Measurements from ENCODE around the gene FIGNL2. TPM values are rescaled to one million over a fixed set of nuclear protein-coding genes. Genes with fewer than 3 reads are reported as not detected.
"Not testable (repeated sequence)": the region's sequence is repeated elsewhere in the genome, so short reads cannot be mapped to it uniquely, and the experiment has no call there.

The FIGNL2 gene
- polyA plus RNA-seq, 5 donors = 1.2 to 2.6 (median 1.8) TPM

DNA sequence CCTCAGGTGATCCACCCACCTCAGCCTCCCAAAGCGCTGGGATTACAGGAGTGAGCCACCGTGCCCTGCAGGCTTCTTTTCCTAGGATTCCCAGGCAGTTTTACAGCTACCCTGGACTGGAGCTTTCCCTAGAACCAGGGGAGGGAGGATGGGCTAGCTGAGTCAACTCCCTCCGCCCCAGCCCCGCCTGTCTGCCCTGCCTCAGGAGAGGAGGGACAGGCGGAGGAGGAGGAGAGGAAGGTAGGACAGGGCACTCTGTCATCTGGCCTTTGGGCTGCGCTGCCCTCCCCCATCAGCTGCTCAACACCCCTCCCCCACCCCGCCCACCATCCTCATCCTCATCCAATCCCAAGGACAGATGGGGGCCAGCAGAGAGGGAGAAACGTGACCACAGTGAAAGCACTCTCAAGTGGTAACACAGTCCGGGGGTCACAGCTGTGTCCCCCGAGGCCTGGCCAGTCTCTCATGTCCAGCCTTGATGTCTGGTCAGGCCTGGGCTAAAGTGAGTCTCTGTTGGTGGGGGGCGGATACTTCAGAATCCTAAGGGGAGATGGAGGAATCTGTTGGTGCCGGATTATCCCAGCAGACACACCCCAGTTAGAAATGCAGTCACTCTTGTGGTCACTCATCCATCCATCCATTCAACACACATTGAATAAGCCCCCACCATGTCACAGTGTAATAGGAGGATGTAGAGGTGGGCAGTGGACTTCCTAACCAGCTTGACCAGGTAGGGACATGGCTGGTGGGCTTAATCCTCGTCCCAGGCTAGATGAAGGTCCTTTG lies 12.3 kb downstream of the FIGNL2 start:
- DNase-seq = no peak

GRCh38 chr12:51834411-51834810 lies 14.1 kb downstream of the FIGNL2 start:
- no peak for DNase-seq

DNA sequence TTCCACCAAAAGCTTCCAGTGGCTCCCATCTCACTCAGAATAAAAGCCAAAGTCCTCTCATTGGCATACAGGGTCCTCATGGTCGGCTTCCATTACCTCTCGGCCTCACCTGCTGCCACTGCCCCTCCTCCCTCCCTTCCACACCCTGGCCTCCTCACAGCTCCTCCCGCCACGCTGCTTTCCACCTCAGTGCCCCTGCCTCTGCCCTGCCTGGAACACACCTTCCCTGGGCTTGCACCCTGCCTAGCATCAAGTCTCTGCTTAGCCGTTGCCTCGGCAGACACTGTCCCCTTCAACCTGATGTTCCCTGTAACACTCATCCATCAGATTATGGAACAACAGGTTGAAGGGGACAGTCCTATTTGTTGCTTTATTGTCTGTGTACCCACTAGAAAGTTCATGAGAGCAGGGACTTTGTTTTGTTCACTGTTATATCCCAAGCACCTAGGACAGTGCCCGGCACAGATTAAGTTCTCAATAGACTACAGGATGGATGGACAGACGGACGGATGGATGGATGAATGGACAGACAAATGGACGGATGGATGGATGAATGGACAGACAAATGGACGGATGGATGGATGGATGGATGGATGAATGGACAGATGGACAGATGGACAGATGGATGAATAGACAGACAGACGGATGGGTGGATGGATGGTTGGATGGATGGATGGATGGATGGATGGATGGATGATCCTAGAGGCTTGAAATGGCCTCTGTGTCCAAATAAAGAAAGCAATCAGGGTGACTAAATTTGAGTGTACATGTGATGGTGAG lies 14.9 kb downstream of the FIGNL2 start:
- no peak for DNase-seq

DNA sequence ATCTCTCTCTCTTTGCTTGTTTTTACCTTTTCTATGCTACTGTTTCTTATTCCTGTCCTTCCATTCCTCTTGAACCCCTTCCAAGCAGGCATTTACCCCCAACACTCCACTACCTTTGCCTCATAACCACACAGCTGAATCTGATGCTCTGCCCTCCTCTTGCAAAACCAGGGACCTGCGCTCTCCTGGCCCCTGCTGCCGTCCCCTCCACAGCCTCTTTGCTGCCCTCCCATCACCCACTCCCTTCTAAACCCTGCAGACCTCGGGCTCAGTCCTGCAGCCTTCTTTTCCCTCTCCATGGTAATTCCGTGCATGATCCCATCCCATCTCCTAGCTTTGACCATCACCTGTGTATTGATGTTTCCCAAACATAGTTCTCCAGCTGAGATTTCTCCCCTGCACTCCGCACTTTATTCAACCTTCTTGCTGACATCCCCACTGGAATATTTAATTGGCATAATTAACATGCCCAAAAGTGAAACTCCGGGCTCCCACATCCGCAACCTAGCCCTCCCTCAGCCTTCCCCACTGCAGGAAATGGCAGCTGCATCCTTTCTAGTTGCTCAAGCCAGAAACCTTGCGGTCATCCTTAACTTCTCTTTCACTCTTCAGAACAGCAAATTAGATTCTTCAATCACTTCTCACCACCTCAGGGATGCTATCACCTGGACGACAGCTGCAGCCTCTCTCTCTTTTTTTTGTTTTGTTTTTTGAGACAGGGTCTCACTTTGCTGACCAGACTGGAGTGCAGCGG lies 16.0 kb downstream of the FIGNL2 start:
- no peak for DNase-seq

DNA sequence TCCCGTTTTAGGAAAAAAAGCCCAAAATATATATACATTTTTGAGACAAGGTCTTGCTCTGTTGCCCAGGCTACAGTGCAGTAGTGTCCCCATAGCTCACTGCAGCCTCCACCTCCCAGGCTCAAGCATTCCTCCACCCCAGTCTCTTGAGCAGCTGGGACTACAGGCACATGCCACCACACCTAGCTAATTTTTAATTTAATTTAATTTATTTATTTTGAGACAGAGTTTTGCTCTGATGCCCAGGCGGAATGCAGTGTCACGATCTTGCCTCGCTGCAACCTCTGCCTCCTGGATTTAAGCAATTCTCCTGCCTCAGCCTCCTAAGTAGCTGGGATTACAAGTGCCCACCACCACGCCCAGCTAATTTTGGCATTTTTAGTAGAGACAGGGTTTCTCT lies 16.7 kb downstream of the FIGNL2 start:
- DNase-seq = not testable (repeated sequence)

- DNase-seq = no peak
Measured at GRCh38 chr12:51829641-51830040, 18.9 kb downstream of the FIGNL2 start.

GRCh38 chr12:51829011-51829481 lies 19.5 kb downstream of the FIGNL2 start:
- no peak for DNase-seq

- DNase-seq = no peak
Measured at GRCh38 chr12:51827925-51828818, 20.3 kb downstream of the FIGNL2 start.

DNA sequence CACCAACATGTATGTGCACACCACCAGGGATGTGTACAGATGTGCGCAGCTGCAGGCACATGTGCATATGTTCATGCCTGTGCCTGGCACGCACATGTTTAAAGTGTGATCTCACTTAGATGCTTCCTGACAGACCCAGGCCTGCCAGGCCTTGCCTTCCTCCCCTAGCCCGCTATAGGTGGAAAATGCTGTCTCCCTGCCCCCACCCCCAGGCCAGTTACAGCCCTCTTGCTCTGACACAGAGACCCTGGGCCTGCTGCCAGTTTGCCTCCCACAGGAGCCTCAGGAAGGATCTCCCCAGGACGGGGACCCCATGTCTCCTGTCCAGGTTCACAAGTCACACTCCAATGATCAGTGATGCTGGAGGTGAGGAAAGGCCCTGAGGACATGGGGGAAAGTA lies 21.6 kb downstream of the FIGNL2 start:
- DNase-seq = no peak

DNA sequence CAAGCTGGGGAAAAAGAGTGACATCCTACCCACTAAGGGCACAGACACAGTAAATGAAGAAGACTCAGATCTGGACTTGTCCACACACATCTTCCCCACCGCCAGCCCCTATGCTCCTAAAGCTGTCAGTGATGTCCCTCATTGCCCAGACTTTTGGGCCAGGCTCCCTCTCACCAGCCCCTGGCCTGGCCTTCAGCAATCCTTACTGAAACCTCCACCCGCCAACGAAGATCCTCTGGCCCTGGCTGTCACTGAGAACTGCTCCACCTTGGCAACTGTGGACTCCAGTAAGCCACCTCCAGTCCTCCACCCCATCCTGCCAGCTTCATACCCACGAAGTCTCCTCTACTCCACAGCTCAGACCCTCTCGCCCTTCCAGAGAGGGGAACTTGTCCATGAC lies 23.3 kb downstream of the FIGNL2 start:
- DNase-seq = no peak

- DNase-seq = no peak
Measured at GRCh38 chr12:51823875-51824565, 24.5 kb downstream of the FIGNL2 start.

- DNase-seq = no peak
Measured at GRCh38 chr12:51822956-51823355, 25.6 kb downstream of the FIGNL2 start.

GRCh38 chr12:51822261-51822616 lies 26.3 kb downstream of the FIGNL2 start:
- no peak for DNase-seq

DNA sequence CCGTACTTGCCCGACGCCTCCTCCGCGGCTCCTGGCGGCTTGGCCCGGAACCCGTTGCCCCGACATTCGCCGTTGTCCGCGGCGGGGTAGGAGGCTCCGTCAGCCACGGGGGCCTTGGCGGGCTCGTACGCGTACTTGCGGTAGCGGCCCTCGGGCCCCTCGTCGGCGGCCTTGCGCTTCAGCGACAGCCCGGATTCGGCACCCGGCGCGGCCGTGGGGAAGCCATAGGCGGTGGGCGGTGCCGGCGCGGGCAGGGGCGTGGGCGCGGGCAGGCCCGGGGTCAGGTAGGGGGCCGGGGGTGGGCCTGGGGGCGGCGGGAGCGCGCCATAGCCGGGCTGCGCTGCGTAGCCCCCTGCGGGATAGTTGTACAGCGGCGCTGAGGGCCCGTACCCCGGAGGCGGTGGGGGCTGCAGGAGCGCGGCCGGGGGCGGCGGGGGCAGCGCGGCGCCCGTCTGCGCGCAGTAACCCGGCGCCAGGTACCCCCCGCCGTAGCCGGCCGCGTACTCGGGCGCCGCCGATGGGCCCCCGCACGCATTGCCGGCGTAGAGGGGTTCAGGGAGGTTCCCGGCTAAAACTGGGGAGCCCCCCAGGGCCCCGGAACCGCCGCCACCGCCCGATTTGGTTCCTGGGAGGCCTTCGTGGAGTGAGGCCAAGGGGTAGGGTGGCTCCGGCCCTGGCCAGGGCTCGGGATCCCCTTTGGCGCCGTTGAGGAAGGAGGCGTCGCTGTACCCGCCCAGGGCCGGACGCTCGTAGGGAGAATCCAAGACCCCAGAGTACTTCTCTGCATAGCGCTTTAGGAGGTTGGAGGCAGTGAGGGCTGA lies 26.9 kb downstream of the FIGNL2 start:
- DNase-seq = no peak

- peak; percentile 61 to 66 for DNase-seq
Measured at GRCh38 chr12:51820526-51821439, 27.7 kb downstream of the FIGNL2 start.

DNA sequence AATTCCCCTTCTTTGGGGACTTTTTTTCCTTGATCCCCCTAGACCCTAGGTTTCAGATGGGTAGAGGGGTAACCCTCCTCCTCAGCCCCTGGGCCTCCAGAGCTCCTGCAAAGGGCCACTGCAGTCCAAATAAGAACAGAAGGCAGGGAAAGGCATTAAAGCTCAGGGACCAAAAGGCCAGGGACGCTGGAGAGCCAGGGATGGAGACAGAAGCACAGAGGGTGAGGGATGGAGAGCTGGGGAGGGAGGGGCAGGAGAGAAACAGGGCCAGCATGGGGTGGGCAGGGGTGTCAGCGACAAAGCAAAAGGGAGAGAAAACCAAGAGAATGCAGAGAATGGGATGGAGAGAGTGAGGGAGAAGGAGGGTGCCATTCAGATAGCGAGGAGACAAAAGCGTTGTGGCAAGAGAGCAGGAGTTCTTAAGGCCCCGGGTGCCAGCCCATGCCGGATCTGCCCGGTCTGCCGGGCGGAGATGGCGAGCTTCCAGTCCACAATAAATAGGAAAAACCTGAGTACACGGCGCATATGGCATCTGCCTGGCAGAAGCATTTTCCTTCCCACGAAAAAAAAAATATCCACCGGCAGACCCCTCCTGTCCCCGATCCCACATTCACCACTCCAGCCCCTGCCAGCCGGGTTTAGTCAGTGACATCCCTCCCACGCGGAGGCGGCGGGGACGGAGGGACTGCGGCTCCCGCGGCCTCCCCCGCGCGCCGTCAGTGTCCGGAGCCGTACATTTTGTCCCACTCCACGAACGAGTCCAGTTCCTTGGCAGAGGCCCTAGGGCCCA lies 28.6 kb downstream of the FIGNL2 start:
- no peak for DNase-seq

GRCh38 chr12:51818566-51819300 lies 29.8 kb downstream of the FIGNL2 start:
- no peak for DNase-seq
